ENCODE measurements around the gene TEX9.
"Not testable (repeated sequence)": the region's sequence is repeated elsewhere in the genome, so short reads cannot be mapped to it uniquely, and the experiment has no call there.

Gene TEX9

GRCh38 chr15:56365075-56365711, at the start of gene TEX9:
Gene TEX9 (plus strand): TSS chr15:56365426. CDS start chr15:56365451, 25 bp downstream.
- Histone ChIP-seq H3K4me3 (ENCODE audit: low read depth, low read length) (peak within 1 kb of the TSS; percentile 92), H3K9ac (ENCODE audit: low read depth, low read length) (peak within 1 kb of the TSS; percentile 68), H3K9me3 (ENCODE audit: control insufficient read depth, insufficient read depth, low read length) (peaks cover 3% of the 10 kb centered on the region; the same call in 1 of the 2 replicates), H3K27me3 (ENCODE audit: control insufficient read depth, insufficient read depth, low read length) (no peaks in the 10 kb centered on the region), H3K27ac (ENCODE audit: low read depth, low read length) (peak within 1 kb of the TSS; percentile 93), H3K36me3 (ENCODE audit: control insufficient read depth, insufficient read depth, low read length) (no peaks in the 10 kb centered on the region), H3K4me1 (ENCODE audit: control insufficient read depth, insufficient read depth, low read length) (peaks cover 16% of the 10 kb centered on the region)

DNA sequence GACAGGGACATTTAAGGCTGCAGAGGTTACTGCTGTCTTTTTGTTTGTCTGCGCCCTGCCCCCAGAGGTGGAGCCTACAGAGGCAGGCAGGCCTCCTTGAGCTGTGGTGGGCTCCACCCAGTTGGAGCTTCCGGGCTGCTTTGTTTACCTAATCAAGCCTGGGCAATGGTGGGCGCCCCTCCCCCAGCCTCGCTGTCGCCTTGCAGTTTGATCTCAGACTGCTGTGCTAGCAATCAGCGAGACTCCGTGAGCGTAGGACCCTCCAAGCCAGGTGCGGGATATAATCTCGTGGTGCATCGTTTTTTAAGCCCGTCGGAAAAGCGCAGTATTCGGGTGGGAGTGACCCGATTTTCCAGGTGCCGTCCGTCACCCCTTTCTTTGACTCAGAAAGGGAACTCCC, 48.7 kb upstream of the TEX9 start:
- H3K27ac ChIP-seq (ENCODE audit: low read depth, low read length); H3K36me3 ChIP-seq (ENCODE audit: control insufficient read depth, insufficient read depth, low read length); H3K9me3 ChIP-seq (ENCODE audit: control insufficient read depth, insufficient read depth, low read length); H3K9ac ChIP-seq (ENCODE audit: low read depth, low read length); H3K27me3 ChIP-seq (ENCODE audit: control insufficient read depth, insufficient read depth, low read length); H3K4me1 ChIP-seq (ENCODE audit: control insufficient read depth, insufficient read depth, low read length); H3K4me3 ChIP-seq (ENCODE audit: low read depth, low read length): not testable (repeated sequence)

DNA sequence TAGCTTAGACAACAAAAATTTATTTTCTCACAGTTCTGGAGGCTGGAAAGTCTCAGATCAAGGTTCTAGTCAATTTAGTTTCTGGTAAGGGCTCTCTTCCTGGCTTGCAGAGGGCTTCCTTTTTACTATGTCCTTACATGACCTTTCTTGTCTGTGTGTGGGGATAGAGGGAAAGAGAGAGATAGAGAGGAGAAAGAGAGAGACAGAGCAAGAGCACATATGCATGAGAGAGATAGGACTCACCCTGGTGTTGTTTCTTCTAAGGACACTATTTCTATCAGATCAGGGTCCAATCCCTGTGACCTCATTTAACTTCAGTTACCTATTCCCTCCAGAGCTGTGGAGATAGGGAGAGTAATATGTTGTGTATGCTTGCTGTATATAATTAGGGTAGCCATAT, 44.9 kb upstream of the TEX9 start:
- H3K4me3 ChIP-seq (ENCODE audit: low read depth, low read length) = no peak overlapping the region
- no peaks in the 10 kb centered on the region for H3K27me3 ChIP-seq (ENCODE audit: control insufficient read depth, insufficient read depth, low read length)
- no peak overlapping the region for H3K9ac ChIP-seq (ENCODE audit: low read depth, low read length)
- H3K27ac ChIP-seq (ENCODE audit: low read depth, low read length) = no peak overlapping the region
- no peaks in the 10 kb centered on the region for H3K36me3 ChIP-seq (ENCODE audit: control insufficient read depth, insufficient read depth, low read length)
- no peaks in the 10 kb centered on the region for H3K4me1 ChIP-seq (ENCODE audit: control insufficient read depth, insufficient read depth, low read length)
- no peaks in the 10 kb centered on the region for H3K9me3 ChIP-seq (ENCODE audit: control insufficient read depth, insufficient read depth, low read length)

DNA sequence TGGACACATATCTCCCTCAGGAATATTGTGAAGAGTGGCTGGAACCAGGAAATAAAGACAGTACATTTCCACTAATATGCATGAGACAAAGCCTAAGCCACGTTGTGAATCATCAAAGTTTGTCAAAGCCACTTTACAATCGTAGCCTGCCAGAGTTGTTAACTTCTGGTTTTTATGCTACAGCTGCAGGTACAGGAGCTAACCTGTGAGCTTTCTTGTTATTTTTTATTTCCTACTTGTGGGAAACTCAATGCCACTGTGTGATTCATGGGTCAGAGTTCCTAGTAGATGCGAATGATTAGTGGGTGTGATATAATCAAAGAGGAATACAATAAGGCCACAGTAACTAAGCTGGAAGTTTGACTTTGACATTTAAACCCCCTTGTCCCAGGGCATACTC, 44.4 kb upstream of the TEX9 start:
- Histone ChIP-seq H3K4me1 (ENCODE audit: control insufficient read depth, insufficient read depth, low read length) (no peaks in the 10 kb centered on the region), H3K4me3 (ENCODE audit: low read depth, low read length) (no peak overlapping the region), H3K36me3 (ENCODE audit: control insufficient read depth, insufficient read depth, low read length) (no peaks in the 10 kb centered on the region), H3K9me3 (ENCODE audit: control insufficient read depth, insufficient read depth, low read length) (no peaks in the 10 kb centered on the region), H3K27ac (ENCODE audit: low read depth, low read length) (no peak overlapping the region), H3K27me3 (ENCODE audit: control insufficient read depth, insufficient read depth, low read length) (no peaks in the 10 kb centered on the region), H3K9ac (ENCODE audit: low read depth, low read length) (no peak overlapping the region)

DNA sequence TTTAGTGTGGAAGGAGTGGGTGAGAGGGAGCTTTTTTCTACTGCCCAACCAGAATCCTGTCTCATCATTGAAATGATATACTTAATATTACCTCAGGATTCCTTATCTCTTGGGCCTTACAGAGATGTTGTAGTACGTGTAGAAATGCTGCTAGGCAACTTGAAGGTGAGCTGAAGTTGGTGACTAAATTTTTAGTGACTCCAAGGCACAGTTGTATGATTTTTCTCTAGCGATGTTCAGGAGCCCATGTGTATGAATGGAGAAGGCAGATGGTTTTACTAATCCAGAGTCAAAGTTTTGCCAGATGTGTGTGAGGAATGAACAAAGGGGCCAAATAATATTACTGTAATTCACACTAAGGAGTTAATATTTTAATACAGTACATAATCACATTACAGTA, 42.8 kb upstream of the TEX9 start:
- H3K4me3 ChIP-seq (ENCODE audit: low read depth, low read length) = no peak overlapping the region
- no peaks in the 10 kb centered on the region for H3K27me3 ChIP-seq (ENCODE audit: control insufficient read depth, insufficient read depth, low read length)
- H3K27ac ChIP-seq (ENCODE audit: low read depth, low read length) = no peak overlapping the region
- no peak overlapping the region for H3K9ac ChIP-seq (ENCODE audit: low read depth, low read length)
- no peaks in the 10 kb centered on the region for H3K9me3 ChIP-seq (ENCODE audit: control insufficient read depth, insufficient read depth, low read length)
- no peaks in the 10 kb centered on the region for H3K36me3 ChIP-seq (ENCODE audit: control insufficient read depth, insufficient read depth, low read length)
- H3K4me1 ChIP-seq (ENCODE audit: control insufficient read depth, insufficient read depth, low read length) = 0 out of 2 replicates have a peak, but pooled peaks cover under 1% of the 10 kb centered on the region

GRCh38 chr15:56323435-56323834, 41.8 kb upstream of the TEX9 start:
- no peak overlapping the region for H3K27ac ChIP-seq (ENCODE audit: low read depth, low read length)
- H3K9me3 ChIP-seq (ENCODE audit: control insufficient read depth, insufficient read depth, low read length) = no peaks in the 10 kb centered on the region
- H3K27me3 ChIP-seq (ENCODE audit: control insufficient read depth, insufficient read depth, low read length) = no peaks in the 10 kb centered on the region
- H3K36me3 ChIP-seq (ENCODE audit: control insufficient read depth, insufficient read depth, low read length) = no peaks in the 10 kb centered on the region
- H3K9ac ChIP-seq (ENCODE audit: low read depth, low read length) = no peak overlapping the region
- peaks cover 4% of the 10 kb centered on the region; the same call in 1 of the 2 replicates for H3K4me1 ChIP-seq (ENCODE audit: control insufficient read depth, insufficient read depth, low read length)
- H3K4me3 ChIP-seq (ENCODE audit: low read depth, low read length) = no peak overlapping the region

DNA sequence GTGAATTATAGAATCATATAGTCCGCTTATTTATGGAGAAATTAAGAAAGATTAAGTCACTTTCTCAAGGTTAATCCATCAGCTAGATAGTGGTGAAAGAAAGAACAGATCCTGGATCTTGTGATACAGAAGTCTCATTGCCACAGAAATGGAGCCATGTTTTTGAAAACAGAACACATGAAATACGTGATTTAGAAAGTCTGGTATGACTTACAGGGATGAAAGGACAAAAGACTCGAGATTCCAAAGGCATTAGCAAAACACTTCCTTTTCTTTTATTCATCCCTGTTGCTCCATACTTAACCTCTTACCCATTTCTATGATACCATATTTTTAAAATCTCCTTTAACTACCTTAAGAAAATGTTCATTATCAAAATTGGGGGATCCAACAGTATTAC, 40.0 kb upstream of the TEX9 start:
- no peaks in the 10 kb centered on the region for H3K36me3 ChIP-seq (ENCODE audit: control insufficient read depth, insufficient read depth, low read length)
- no peaks in the 10 kb centered on the region for H3K27me3 ChIP-seq (ENCODE audit: control insufficient read depth, insufficient read depth, low read length)
- no peak overlapping the region for H3K4me3 ChIP-seq (ENCODE audit: low read depth, low read length)
- H3K27ac ChIP-seq (ENCODE audit: low read depth, low read length) = no peak overlapping the region
- no peak overlapping the region for H3K9ac ChIP-seq (ENCODE audit: low read depth, low read length)
- H3K4me1 ChIP-seq (ENCODE audit: control insufficient read depth, insufficient read depth, low read length) = peaks cover 4% of the 10 kb centered on the region; the same call in 1 of the 2 replicates
- H3K9me3 ChIP-seq (ENCODE audit: control insufficient read depth, insufficient read depth, low read length) = no peaks in the 10 kb centered on the region

DNA sequence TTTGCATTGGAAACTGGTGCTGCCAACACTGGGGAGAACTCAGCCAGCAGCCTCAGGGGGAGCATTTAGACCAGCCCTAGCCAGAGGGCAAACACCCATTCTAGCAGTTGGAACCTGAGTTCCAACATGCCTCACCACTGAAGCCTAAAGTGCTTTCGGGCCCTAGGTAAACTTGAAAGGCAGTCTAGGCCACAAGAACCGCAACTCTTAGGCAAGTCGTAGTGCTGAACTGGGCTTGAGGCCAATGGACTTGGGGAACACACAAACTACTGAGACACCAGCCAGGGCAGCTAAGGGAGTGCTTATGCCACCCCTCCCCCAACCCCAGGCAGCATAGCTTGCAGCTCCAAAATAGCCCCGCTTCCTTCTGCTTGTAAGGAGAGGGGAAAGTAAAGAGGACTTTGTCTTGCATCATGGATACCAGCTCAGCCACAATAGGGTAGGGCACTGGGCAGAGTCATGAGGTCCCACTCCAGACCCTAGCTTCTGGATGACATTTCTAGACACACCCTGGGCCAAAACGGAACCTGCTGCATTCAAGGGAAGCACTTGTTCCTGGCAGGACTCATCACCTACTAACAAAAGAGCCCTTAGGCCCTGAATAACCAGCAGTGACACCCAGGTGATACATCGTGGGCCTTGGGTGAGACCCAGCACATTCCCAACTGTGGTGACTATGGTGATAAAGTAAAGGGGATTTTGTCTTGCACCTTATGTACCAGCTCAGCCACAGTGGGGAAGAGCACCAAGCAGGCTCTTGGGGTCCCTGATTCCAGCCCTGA, 37.3 kb upstream of the TEX9 start:
- no peaks in the 10 kb centered on the region for H3K9me3 ChIP-seq (ENCODE audit: control insufficient read depth, insufficient read depth, low read length)
- no peaks in the 10 kb centered on the region for H3K36me3 ChIP-seq (ENCODE audit: control insufficient read depth, insufficient read depth, low read length)
- H3K4me3 ChIP-seq (ENCODE audit: low read depth, low read length) = no peak overlapping the region
- no peak overlapping the region for H3K9ac ChIP-seq (ENCODE audit: low read depth, low read length)
- no peaks in the 10 kb centered on the region for H3K27me3 ChIP-seq (ENCODE audit: control insufficient read depth, insufficient read depth, low read length)
- H3K4me1 ChIP-seq (ENCODE audit: control insufficient read depth, insufficient read depth, low read length) = peaks cover 4% of the 10 kb centered on the region; the same call in 1 of the 2 replicates
- no peak overlapping the region for H3K27ac ChIP-seq (ENCODE audit: low read depth, low read length)

GRCh38 chr15:56337084-56337725, 28.0 kb upstream of the TEX9 start:
- Histone ChIP-seq H3K27ac (ENCODE audit: low read depth, low read length) (no peak overlapping the region), H3K9me3 (ENCODE audit: control insufficient read depth, insufficient read depth, low read length) (no peaks in the 10 kb centered on the region), H3K9ac (ENCODE audit: low read depth, low read length) (no peak overlapping the region), H3K36me3 (ENCODE audit: control insufficient read depth, insufficient read depth, low read length) (no peaks in the 10 kb centered on the region), H3K27me3 (ENCODE audit: control insufficient read depth, insufficient read depth, low read length) (no peaks in the 10 kb centered on the region), H3K4me1 (ENCODE audit: control insufficient read depth, insufficient read depth, low read length) (peaks cover 6% of the 10 kb centered on the region; the same call in 1 of the 2 replicates), H3K4me3 (ENCODE audit: low read depth, low read length) (no peak overlapping the region)

DNA sequence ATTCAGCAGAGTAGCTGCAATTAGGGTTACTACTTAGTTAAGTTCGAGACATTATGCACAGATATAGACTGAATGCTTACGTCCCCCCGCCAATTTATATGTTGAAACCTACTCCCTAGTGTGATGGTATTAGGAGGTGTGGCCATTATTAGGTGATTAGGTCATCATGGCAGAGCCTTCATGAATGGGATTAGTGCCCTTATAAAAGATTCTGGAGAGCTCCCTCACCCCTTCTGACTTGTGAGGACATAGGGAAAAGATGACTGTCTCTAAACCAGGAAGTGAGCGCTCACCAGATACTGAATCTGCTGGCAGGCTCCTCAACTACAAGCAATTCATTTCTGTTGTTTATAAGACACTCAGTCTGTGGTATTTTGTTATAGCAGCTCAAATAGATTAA, 25.6 kb upstream of the TEX9 start:
- Histone ChIP-seq H3K9me3 (ENCODE audit: control insufficient read depth, insufficient read depth, low read length) (peaks cover 5% of the 10 kb centered on the region; the same call in 1 of the 2 replicates), H3K9ac (ENCODE audit: low read depth, low read length) (no peak overlapping the region), H3K27ac (ENCODE audit: low read depth, low read length) (no peak overlapping the region), H3K27me3 (ENCODE audit: control insufficient read depth, insufficient read depth, low read length) (no peaks in the 10 kb centered on the region), H3K4me1 (ENCODE audit: control insufficient read depth, insufficient read depth, low read length) (peaks cover 6% of the 10 kb centered on the region; the same call in 1 of the 2 replicates), H3K36me3 (ENCODE audit: control insufficient read depth, insufficient read depth, low read length) (no peaks in the 10 kb centered on the region), H3K4me3 (ENCODE audit: low read depth, low read length) (no peak overlapping the region)

GRCh38 chr15:56341201-56341600, 24.0 kb upstream of the TEX9 start:
- H3K27ac ChIP-seq (ENCODE audit: low read depth, low read length) = no peak overlapping the region
- no peak overlapping the region for H3K9ac ChIP-seq (ENCODE audit: low read depth, low read length)
- no peak overlapping the region for H3K4me3 ChIP-seq (ENCODE audit: low read depth, low read length)
- H3K4me1 ChIP-seq (ENCODE audit: control insufficient read depth, insufficient read depth, low read length) = peaks cover 6% of the 10 kb centered on the region; the same call in 1 of the 2 replicates
- H3K27me3 ChIP-seq (ENCODE audit: control insufficient read depth, insufficient read depth, low read length) = no peaks in the 10 kb centered on the region
- peaks cover 5% of the 10 kb centered on the region; the same call in 1 of the 2 replicates for H3K9me3 ChIP-seq (ENCODE audit: control insufficient read depth, insufficient read depth, low read length)
- no peaks in the 10 kb centered on the region for H3K36me3 ChIP-seq (ENCODE audit: control insufficient read depth, insufficient read depth, low read length)

Data from HUES48 (cell line).